Measurements from ENCODE around the gene KDM5C. TPM values are rescaled to one million over a fixed set of nuclear protein-coding genes. Genes with fewer than 3 reads are reported as not detected.

Gene KDM5C
- total RNA-seq, 2 experiments from 2014 or later: 95.5 to 99.9 TPM

- H3K4me1 Mint-ChIP-seq: peaks cover 2% of the 10 kb centered on the region
- POLR2A ChIA-PET: no interaction called here
- CTCF ChIA-PET: no interaction called here
- no peaks in the 10 kb centered on the region for H3K9me3 Mint-ChIP-seq
- H3K4me3 Mint-ChIP-seq: no peak overlapping the region
- no peak overlapping the region for H3K27ac Mint-ChIP-seq
- no peaks in the 10 kb centered on the region for H3K27me3 Mint-ChIP-seq
- no peak for DNase-seq
- no peaks in the 10 kb centered on the region for H3K36me3 Mint-ChIP-seq (ENCODE audit: low read depth)
Observed at GRCh38 chrX:53241558-53241957, 16.6 kb upstream of the KDM5C start.

GRCh38 chrX:53239474-53239873 is 14.5 kb upstream of the KDM5C start:
- ChIA-PET CTCF (no interaction called here), POLR2A (no interaction called here)
- Mint-ChIP-seq H3K36me3 (ENCODE audit: low read depth) (no peaks in the 10 kb centered on the region), H3K9me3 (no peaks in the 10 kb centered on the region), H3K27me3 (no peaks in the 10 kb centered on the region), H3K4me1 (peaks cover 2% of the 10 kb centered on the region), H3K27ac (no peak overlapping the region), H3K4me3 (no peak overlapping the region)
- peak; percentile 23 for DNase-seq

- Mint-ChIP-seq H3K27me3 (no peaks in the 10 kb centered on the region), H3K9me3 (no peaks in the 10 kb centered on the region), H3K4me1 (peaks cover 2% of the 10 kb centered on the region), H3K36me3 (ENCODE audit: low read depth) (no peaks in the 10 kb centered on the region), H3K27ac (no peak overlapping the region), H3K4me3 (no peak overlapping the region)
- POLR2A ChIA-PET: interaction anchor here (1.2 kb wide), 1 partner anchor 12 kb away, joined by 3 read pairs; the partner anchor contains the start of gene KDM5C
- DNase-seq: no peak
- CTCF ChIA-PET: no interaction called here
Observed at GRCh38 chrX:53237056-53237455, 12.0 kb upstream of the KDM5C start.

GRCh38 chrX:53236025-53236679 is 11.1 kb upstream of the KDM5C start:
- ChIA-PET CTCF (no interaction called here), POLR2A (no interaction called here)

GRCh38 chrX:53235566-53235965 is 10.6 kb upstream of the KDM5C start:
- H3K27me3 Mint-ChIP-seq: no peaks in the 10 kb centered on the region
- no peak for DNase-seq
- H3K27ac Mint-ChIP-seq: no peak overlapping the region
- ChIA-PET CTCF (no interaction called here), POLR2A (interaction anchor here (1.1 kb wide), 1 partner anchor 11 kb away, joined by 4 read pairs; the partner anchor contains the start of gene KDM5C)
- H3K9me3 Mint-ChIP-seq: no peaks in the 10 kb centered on the region
- H3K4me3 Mint-ChIP-seq: no peak overlapping the region
- no peaks in the 10 kb centered on the region for H3K36me3 Mint-ChIP-seq (ENCODE audit: low read depth)
- H3K4me1 Mint-ChIP-seq: peaks cover 2% of the 10 kb centered on the region

More at GRCh38 chrX:53236025-53236679, 11.1 kb upstream of the KDM5C start:
- no peak overlapping the region for H3K4me3 Mint-ChIP-seq
- peaks cover 2% of the 10 kb centered on the region for H3K4me1 Mint-ChIP-seq
- no peaks in the 10 kb centered on the region for H3K27me3 Mint-ChIP-seq
- no peak overlapping the region for H3K27ac Mint-ChIP-seq
- H3K9me3 Mint-ChIP-seq: no peaks in the 10 kb centered on the region
- no peak for DNase-seq
- H3K36me3 Mint-ChIP-seq (ENCODE audit: low read depth): no peaks in the 10 kb centered on the region

GRCh38 chrX:53234484-53234883 is 9.5 kb upstream of the KDM5C start:
- ChIA-PET CTCF (no interaction called here), POLR2A (no interaction called here)

GRCh38 chrX:53233536-53233935 is 8.5 kb upstream of the KDM5C start:
- Mint-ChIP-seq H3K4me3 (no peak overlapping the region), H3K4me1 (no peaks in the 10 kb centered on the region), H3K9me3 (no peaks in the 10 kb centered on the region), H3K27ac (no peak overlapping the region), H3K27me3 (no peaks in the 10 kb centered on the region), H3K36me3 (ENCODE audit: low read depth) (no peaks in the 10 kb centered on the region)
- CTCF ChIA-PET: no interaction called here
- no peak for DNase-seq
- POLR2A ChIA-PET: interaction anchor here (1.0 kb wide), 1 partner anchor 8 kb away, joined by 3 read pairs; the partner anchor contains the start of gene KDM5C

More at GRCh38 chrX:53234484-53234883, 9.5 kb upstream of the KDM5C start:
- Mint-ChIP-seq H3K4me1 (peaks cover 2% of the 10 kb centered on the region), H3K4me3 (no peak overlapping the region), H3K36me3 (ENCODE audit: low read depth) (no peaks in the 10 kb centered on the region), H3K9me3 (no peaks in the 10 kb centered on the region), H3K27ac (no peak overlapping the region), H3K27me3 (no peaks in the 10 kb centered on the region)
- DNase-seq: no peak

- no peak overlapping the region for H3K4me3 Mint-ChIP-seq
- DNase-seq: no peak
- peaks cover 2% of the 10 kb centered on the region for H3K36me3 Mint-ChIP-seq (ENCODE audit: low read depth)
- no peaks in the 10 kb centered on the region for H3K9me3 Mint-ChIP-seq
- H3K27me3 Mint-ChIP-seq: no peaks in the 10 kb centered on the region
- ChIA-PET POLR2A (no interaction called here), CTCF (no interaction called here)
- peaks cover 19% of the 10 kb centered on the region for H3K4me1 Mint-ChIP-seq
- no peak overlapping the region for H3K27ac Mint-ChIP-seq
Observed at GRCh38 chrX:53230116-53230515, 5.1 kb upstream of the KDM5C start.

- DNase-seq: no peak
- peaks cover 37% of the 10 kb centered on the region for H3K4me1 Mint-ChIP-seq
- H3K36me3 Mint-ChIP-seq (ENCODE audit: low read depth): peaks cover 22% of the 10 kb centered on the region
- ChIA-PET POLR2A (interaction anchor here (2.2 kb wide), 1 partner anchor 195 kb away, joined by 10 read pairs; the partner anchor contains the start of genes RIBC1 and SMC1A), CTCF (no interaction called here)
- H3K27ac Mint-ChIP-seq: no peak overlapping the region
- H3K9me3 Mint-ChIP-seq: no peaks in the 10 kb centered on the region
- H3K27me3 Mint-ChIP-seq: no peaks in the 10 kb centered on the region
- no peak overlapping the region for H3K4me3 Mint-ChIP-seq
Observed at GRCh38 chrX:53227224-53227765, 2.3 kb upstream of the KDM5C start.

- Mint-ChIP-seq H3K36me3 (ENCODE audit: low read depth) (peaks cover 36% of the 10 kb centered on the region), H3K4me3 (peak overlapping the region; percentile 89), H3K9me3 (no peaks in the 10 kb centered on the region), H3K4me1 (peaks cover 48% of the 10 kb centered on the region), H3K27ac (peak overlapping the region; percentile 94), H3K27me3 (no peaks in the 10 kb centered on the region)
- DNase-seq: peak; percentile 21
- POLR2A ChIA-PET: interaction anchor here (0.8 to 2.2 kb wide), 10 partner anchors 9 to 1415 kb away, joined by 3 to 11 read pairs (median 4); partner anchors contain the start of genes RIBC1 and SMC1A
- CTCF ChIA-PET: interaction anchor here (0.6 kb wide), 1 partner anchor 153 kb away, joined by 3 read pairs; no protein-coding TSS in a partner anchor
Observed at GRCh38 chrX:53223955-53224859, 800 bp downstream of the KDM5C start.

GRCh38 chrX:53223068-53223693 is 1.8 kb downstream of the KDM5C start:
- POLR2A ChIA-PET: interaction anchor here (0.9 to 1.2 kb wide), 2 partner anchors 142 to 199 kb away, joined by 3 read pairs; partner anchors contain the start of genes RIBC1 and SMC1A
- CTCF ChIA-PET: interaction anchor here (0.6 kb wide), 1 partner anchor 152 kb away, joined by 3 read pairs; no protein-coding TSS in a partner anchor
- Mint-ChIP-seq H3K9me3 (no peaks in the 10 kb centered on the region), H3K4me3 (peak overlapping the region; percentile 89), H3K4me1 (peaks cover 48% of the 10 kb centered on the region), H3K27me3 (no peaks in the 10 kb centered on the region), H3K36me3 (ENCODE audit: low read depth) (peaks cover 41% of the 10 kb centered on the region), H3K27ac (no peak overlapping the region)
- DNase-seq: no peak

GRCh38 chrX:53211391-53211978 is 13.5 kb downstream of the KDM5C start:
- Mint-ChIP-seq H3K27ac (no peak overlapping the region), H3K27me3 (no peaks in the 10 kb centered on the region), H3K9me3 (no peaks in the 10 kb centered on the region), H3K4me1 (no peaks in the 10 kb centered on the region), H3K36me3 (ENCODE audit: low read depth) (peaks cover 55% of the 10 kb centered on the region), H3K4me3 (no peak overlapping the region)
- CTCF ChIA-PET: no interaction called here
- no peak for DNase-seq
- POLR2A ChIA-PET: no interaction called here

Measured in activated CD4-positive, alpha-beta memory T cell treated with anti-CD3 and anti-CD28 coated beads, Interleukin-2, amount 10 ng/mL, durations not matched to agents 7 days and 5 days (primary cell).